Measurements from ENCODE around the gene ATXN7L1. TPM values are rescaled to one million over a fixed set of nuclear protein-coding genes. Genes with fewer than 3 reads are reported as not detected.

Gene ATXN7L1
- total RNA-seq, 1 donor from 2014 or later, result 5.1 TPM

GRCh38 chr7:105751054-105751453 lies 125.3 kb downstream of the ATXN7L1 start:
- no peak for DNase-seq (ENCODE audit: low read depth)

GRCh38 chr7:105748701-105749100 lies 127.7 kb downstream of the ATXN7L1 start:
- DNase-seq (ENCODE audit: low read depth), result no peak

- DNase-seq (ENCODE audit: low read depth), result no peak
Measured at GRCh38 chr7:105745681-105746330, 130.6 kb downstream of the ATXN7L1 start.

- DNase-seq (ENCODE audit: low read depth), result no peak
Measured at GRCh38 chr7:105744258-105744657, 132.1 kb downstream of the ATXN7L1 start.

- no peak for DNase-seq (ENCODE audit: low read depth)
Measured at GRCh38 chr7:105743351-105744090, 132.9 kb downstream of the ATXN7L1 start.

- DNase-seq (ENCODE audit: low read depth), result no peak
Measured at GRCh38 chr7:105742787-105743186, 133.6 kb downstream of the ATXN7L1 start.

- no peak for DNase-seq (ENCODE audit: low read depth)
Measured at GRCh38 chr7:105741982-105742381, 134.4 kb downstream of the ATXN7L1 start.

- no peak for DNase-seq (ENCODE audit: low read depth)
Measured at GRCh38 chr7:105738133-105738532, 138.3 kb downstream of the ATXN7L1 start.

- peak; percentile 59 for DNase-seq (ENCODE audit: low read depth)
Measured at GRCh38 chr7:105734233-105734632, 142.2 kb downstream of the ATXN7L1 start.

GRCh38 chr7:105731042-105731441 lies 145.4 kb downstream of the ATXN7L1 start:
- no peak for DNase-seq (ENCODE audit: low read depth)

- no peak for DNase-seq (ENCODE audit: low read depth)
Measured at GRCh38 chr7:105728028-105728427, 148.4 kb downstream of the ATXN7L1 start.

GRCh38 chr7:105724688-105725087 lies 151.7 kb downstream of the ATXN7L1 start:
- no peak for DNase-seq (ENCODE audit: low read depth)

- no peak for DNase-seq (ENCODE audit: low read depth)
Measured at GRCh38 chr7:105723572-105723971, 152.8 kb downstream of the ATXN7L1 start.

GRCh38 chr7:105721571-105722104 lies 154.8 kb downstream of the ATXN7L1 start:
- DNase-seq (ENCODE audit: low read depth), result no peak

GRCh38 chr7:105719919-105720318 lies 156.5 kb downstream of the ATXN7L1 start:
- DNase-seq (ENCODE audit: low read depth), result no peak

- no peak for DNase-seq (ENCODE audit: low read depth)
Measured at GRCh38 chr7:105719395-105719794, 157.0 kb downstream of the ATXN7L1 start.

GRCh38 chr7:105718511-105718925 lies 157.9 kb downstream of the ATXN7L1 start:
- no peak for DNase-seq (ENCODE audit: low read depth)

- no peak for DNase-seq (ENCODE audit: low read depth)
Measured at GRCh38 chr7:105715528-105715927, 160.9 kb downstream of the ATXN7L1 start.

GRCh38 chr7:105713488-105714465 lies 162.6 kb downstream of the ATXN7L1 start:
- peak; percentile 27 for DNase-seq (ENCODE audit: low read depth)

GRCh38 chr7:105712877-105713276 lies 163.5 kb downstream of the ATXN7L1 start:
- DNase-seq (ENCODE audit: low read depth), result no peak

GRCh38 chr7:105711726-105712402 lies 164.5 kb downstream of the ATXN7L1 start:
- DNase-seq (ENCODE audit: low read depth), result no peak
